ENCODE measurements around the gene VAT1.
"Not testable (repeated sequence)": the region's sequence is repeated elsewhere in the genome, so short reads cannot be mapped to it uniquely, and the experiment has no call there.

The VAT1 gene

DNA sequence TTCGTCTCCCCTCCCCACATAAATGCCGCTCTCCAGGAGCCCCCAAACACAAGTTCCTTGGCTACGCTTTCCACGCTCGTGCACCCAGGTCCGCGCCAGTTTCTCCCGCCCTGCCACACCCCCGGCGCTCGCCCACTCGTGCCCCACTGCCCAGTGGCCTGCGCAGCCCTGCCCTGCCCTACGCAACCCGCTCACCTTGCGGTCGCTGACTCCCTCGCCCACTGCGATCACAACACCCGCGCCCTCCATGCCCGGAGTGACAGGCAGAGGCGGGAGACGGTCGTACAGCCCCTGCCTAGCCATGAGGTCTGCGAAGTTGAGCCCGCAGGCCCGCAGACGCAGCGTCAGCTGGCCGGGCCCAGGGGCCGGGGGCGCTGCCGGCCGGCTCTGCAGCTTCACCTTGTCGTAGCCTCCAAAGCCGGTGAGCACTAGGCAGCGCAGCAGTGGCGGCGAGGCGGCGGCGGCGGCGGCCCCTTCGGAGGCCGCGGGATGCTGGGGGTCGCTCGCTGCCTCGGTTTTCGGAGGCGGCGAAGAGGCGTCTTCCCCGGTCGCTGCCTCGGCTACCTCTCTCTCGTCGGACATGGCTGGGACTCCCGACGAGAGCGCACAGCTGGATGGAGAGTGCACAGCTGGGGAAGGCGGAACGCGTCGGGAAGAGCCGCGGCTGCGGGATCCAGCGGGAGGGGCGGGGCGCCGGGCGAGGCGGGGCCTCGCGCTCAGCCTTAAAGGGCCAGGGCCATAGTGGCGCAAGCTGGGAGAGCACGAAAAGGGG lies at the start of gene VAT1:
Gene VAT1 (minus strand): TSS at position 645 of the 772 bp plus-strand sequence. CDS start 63 bp downstream, at position 582.
- DNase-seq, result peak; percentile 47

DNA sequence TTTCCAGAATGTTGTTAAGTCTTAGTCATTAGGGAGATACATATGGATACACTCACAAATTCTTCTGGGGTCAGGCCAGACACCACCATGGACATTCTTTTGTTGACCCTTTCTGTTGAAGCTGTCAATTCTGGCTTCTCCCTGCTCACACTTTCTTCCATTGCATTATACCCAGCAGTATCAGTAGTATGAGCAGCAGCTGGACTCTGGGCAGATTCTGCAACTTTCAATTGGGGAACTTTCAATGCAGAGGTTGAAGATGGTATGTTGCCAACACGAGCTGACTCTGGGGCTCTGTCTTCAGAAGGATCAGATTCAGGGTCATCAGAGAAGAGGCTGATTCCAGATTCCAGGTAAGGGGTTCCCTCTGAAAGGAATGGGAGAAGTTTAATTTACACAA lies 48.7 kb upstream of the VAT1 start:
- no peak for DNase-seq

DNA sequence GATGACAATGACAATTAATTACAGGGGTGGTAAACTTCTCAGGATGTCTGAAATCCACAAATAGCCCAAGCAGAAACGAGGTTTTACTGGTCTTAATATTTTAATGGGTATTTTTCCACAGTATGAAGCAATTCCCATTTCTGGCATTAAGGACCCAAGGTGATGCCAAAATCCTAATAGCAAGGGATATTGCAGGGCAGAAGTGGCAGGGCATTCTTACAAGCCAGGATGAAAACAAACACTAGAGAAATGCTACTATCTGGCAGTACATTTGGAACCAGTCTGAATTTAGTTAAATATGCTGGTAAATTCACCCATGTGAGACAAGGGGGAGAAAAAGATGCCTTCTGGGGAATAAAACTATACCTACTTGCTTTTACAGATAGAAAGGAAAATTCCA lies 48.1 kb upstream of the VAT1 start:
- no peak for DNase-seq

DNA sequence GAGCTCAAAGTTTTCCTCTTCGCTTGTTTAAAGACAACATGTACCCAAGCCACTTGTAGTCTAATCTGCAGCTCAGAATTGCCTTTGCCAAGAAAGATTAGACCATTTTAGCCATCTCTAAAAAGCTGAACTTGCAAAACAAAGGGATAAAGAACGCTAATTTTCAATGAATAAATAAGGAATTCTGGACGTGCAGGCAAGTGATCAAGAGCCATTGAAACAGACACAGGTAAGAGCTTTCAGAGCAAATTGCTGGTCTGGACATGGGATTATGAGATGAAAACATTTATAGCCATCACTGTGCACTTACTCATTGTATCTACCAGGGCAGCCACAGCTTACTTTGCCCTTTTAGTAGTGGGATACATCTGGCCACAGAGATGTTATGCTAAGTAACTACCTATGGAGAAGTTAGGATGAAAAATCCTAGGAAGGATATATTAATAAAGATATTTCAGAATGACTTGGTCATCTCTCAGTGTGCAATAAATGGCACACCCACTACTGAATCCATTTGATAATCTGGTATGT lies 47.2 kb upstream of the VAT1 start:
- no peak for DNase-seq

DNA sequence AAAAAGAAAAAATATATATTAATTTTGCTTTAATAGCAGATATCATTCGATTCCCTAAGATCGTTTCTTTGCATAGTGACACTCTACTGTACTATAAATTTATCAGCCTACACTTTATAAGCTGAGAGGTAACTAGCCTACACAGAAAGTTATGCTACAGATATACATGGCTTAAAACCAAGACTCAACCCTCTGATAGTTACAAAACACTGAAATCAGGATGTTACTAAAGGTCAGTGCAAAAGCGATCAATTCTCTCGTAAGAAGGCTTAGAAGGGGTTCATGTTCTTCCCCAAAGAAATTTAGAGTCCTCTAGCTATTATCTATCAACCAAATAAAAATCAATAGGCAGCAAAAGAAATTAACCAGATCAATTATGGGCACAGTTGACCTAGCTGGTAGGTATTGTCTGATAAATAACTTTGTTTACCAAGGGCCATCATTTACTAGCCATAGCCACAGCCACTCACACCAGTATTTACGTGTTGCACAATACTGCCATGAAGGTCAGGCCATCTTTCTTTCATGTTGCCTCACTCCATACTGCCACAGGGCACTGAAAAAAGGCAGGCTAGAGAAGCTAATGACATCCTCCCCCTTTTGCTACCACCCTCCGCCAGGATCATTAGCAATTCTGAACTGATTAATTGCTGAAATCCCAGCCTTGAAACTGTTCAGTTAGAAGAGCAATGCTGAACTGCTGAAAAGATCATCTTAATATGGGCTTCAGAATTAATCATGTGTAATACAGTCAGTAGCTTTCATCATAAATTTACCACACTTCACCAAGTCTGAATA lies 46.6 kb upstream of the VAT1 start:
- no peak for DNase-seq

DNA sequence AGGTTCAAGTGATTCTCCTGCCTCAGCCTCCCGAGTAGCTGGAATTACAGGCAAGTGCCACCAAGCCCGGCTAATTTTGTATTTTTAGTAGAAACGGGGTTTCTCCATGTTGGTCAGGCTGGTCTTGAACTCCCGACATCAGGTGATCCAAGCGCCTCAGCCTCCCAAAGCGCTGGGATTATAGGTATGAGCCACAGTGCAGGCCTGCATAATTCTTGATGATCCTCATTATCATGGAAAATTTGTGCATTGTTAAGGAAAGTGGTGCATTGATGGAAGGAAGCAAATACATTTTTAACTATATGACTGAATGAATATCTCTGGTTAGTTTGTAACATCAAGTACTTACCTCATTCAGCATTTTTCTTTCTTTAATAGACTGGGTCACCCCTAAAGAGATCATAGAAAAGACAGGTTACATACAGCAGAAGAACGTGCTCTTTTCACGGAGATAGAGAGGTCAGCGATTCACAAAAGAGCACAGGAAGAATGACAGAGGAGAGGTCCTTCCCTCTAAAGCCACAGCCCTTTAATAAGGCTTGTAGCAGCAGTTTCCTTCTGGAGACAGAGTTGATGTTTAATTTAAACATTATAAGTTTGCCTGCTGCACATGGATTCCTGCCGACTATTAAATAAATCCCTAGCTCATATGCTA lies 40.9 kb upstream of the VAT1 start:
- DNase-seq, result no peak

DNA sequence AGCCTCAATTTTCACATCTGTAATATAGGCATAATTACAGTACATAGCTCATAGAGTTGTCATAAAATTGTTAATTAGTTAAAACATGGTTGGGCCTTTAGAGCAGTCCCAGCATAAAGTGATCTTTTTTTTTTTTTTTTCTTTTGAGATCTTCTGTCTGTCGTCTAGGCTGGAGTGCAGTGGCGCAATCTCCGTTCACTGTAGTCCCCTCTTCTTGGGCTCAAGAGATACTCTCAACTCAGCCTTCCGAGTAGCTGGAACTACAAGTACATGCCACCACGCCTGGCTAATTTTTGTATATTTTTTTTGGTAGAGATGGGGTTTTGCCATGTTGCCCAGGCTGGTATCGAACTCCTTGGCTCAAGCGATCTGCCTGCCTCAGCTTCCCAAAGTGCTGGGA lies 33.9 kb upstream of the VAT1 start:
- no peak for DNase-seq

DNA sequence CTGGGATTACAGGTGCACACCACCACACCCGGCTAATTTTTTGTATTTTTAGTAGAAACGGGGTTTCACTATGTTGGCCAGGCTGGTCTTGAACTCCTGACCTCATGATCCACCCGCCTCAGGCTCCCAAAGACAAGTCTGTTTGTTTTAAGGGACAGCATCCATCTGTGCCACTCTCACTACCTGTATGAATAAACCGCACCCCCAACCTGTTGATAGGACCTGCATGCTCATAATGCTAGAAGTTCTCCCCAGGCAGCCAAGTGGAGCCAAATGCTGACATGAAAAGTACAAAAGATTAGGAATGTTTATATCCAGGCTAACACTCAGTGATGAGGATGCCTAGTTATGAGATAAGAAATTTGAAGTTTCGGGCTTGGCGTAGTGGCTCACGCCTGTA lies 30.8 kb upstream of the VAT1 start:
- not testable (repeated sequence) for DNase-seq

DNA sequence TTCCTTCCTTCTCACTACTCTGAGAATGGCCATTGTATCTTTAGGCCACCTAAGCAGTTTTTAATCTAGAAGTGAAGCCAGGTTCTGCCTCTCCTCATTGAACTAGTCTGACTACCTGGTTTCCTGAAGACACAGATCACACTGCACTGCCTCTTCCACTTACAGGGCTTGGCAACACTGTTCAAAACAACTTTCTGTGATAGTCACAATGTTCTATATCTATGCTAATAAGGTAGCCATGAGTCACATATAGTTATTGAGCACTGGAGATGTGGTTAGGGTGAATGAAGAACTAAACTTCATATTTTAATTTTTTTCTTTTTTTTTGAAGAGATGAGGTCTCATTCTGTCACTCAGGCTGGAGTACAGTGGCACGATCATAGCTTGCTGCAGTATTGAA lies 29.8 kb upstream of the VAT1 start:
- no peak for DNase-seq

DNA sequence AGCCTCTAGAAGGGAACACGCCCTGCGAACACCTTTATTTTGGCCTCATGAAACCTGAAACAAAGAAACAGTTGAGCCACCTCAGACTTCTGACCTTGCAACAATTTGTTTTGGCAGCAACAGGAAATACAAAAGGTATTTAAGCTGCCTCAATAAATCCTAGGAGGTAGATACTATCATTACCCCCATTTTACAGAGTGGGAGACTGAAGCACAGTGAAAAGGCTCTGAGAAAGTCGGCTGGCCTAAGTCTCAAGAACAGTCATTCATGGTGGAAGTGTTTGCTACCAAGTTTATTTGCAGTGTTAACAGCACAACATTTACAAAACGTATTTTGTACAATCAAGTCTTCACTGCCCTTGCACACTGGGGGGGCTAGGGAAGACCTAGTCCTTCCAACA lies 21.8 kb upstream of the VAT1 start:
- DNase-seq, result no peak

DNA sequence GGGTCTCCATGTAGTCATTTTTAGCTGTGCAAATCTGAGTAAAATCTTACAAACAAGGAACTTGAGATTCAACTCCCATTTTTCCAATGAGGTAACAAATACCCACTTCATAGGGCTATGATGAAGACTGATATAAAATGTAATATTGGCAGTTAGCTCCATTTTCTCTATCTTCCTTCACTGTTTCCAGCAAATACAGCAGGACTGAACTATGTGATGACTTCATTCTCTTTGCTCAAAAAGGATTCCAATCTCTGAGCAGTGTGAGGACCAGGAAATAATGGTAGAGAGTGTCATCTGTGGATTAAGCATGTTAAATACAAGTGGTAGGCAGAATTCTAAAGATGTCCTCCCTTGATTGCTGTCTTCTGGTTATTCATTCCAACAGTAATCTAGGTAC lies 21.1 kb upstream of the VAT1 start:
- no peak for DNase-seq

DNA sequence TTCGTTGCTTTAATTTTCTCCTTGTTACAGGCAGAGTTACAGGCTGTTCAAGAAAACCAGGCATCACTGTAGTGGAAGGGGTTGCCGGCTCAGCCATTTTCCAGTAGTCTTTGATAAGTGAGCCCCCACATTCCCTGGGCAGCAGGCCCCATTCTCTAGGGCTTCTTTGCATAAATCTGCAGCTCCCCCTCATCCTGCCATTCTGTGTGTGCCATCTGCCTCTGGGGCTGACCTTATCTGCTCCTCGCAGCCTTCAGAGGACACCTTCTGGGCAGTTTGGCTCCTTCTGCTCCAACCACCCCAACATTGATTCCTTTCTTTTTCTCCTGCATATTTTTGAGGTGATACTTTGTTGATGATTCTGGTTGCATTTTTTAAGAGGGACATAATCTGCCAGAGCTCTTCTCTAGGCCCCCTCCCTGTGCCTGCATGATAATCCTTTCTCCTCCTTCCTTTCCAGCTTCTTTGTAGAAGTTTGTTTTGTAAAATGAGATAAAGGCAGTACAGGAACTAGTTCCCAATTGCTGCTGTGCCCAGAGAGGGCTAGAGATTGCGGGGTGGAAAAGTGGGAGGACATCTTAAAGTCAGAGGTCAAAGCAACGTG lies 19.9 kb upstream of the VAT1 start:
- no peak for DNase-seq

DNA sequence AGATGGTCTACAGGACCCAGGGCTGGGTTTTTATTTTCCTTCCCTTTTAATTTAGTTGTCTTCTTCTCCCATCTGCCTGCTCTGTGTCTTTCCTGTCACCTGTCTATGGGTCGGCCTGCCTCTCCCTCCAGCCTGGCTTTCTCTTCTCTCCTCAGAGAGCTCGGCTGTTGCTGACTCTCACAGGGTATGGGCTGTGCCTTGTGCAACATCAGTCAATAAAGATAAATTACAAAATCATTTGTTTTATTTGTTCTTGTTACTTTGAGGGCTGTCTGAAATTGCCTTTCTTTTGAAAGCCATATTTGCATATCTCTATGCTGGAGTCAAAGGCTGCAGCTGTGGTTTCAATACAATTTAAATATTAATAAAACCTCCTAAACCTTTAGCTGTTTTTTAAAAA lies 18.5 kb upstream of the VAT1 start:
- no peak for DNase-seq

DNA sequence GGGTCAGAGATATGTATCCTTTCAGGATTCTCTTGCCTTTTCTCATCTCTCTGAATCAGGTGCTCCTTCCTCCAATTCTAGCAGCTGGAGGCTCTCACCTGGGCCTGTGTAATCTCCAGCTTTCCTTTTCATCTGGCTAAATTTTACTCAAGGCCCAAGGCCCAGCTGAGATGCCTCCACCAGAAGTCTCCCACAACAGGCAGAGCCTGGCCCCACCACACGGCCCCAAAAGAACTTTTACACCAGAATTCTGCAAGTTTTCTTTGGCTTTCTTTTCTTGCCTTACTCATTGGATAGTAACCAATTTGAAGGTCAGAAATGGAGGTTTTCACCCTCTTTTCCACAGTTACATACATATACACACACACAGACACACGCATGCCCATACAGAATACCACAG lies 17.5 kb upstream of the VAT1 start:
- DNase-seq, result no peak

DNA sequence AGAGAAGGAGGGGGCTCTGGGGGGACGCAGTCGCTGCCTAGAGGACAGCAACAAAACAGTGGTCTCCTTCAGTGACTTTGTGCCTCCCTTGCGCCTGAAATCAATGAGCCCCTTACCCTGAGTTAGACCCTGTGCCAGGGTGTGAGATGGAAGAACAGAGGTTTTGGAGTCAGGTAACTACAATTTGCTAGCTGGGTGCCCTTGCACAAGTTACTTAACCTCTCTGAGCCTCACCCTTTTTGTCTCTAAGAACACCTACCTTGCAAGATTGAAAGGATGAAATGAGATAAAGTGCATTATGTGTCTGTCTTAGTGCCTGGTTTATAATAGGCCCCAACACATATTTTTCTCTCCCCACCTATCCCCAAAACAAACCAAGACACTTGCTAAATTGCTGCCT lies 12.7 kb upstream of the VAT1 start:
- no peak for DNase-seq

DNA sequence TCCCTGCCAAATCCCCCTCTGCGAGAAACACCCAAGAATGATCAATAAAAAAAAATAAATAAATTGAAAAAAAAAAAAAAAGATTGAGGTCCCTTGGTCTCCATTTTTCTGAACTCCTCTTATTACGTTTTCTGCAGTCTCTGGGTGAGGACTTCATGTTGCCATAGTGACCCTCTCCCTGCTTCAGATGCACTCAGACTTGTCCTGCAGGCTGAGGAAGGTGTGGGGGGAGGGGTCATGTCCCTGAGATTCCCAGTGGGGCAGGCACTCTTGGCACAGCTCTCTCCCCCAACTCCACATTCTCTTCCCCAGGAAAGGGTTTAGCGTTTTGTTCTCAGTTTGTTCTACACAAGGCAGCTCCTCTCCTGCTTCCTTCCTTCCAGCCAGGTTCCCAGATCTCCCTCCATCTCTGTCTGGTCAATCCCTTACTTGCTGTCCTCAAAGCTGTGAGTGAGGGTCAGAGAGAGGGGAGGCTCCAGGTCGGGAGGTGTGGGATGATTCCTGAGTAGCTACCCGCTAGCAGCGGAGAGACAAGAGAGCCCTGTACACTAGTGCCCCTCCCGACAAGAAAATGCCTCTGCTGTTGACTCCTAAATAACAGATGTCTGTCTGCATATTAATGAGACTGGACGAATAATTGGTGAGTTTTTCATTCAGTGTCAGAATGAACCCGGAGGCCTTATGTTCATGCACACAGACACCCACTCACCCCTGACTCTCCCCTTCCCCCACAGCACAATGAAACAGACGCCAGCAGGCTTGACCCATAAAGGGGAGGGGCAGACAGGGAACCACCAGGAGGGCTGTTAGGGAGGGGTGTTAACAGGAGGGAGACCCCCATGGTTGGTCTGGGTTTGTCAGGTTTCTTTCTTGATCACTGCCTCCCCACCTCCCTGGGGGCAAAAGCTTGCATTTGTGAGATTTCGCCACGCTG lies 12.0 kb upstream of the VAT1 start:
- DNase-seq, result no peak

DNA sequence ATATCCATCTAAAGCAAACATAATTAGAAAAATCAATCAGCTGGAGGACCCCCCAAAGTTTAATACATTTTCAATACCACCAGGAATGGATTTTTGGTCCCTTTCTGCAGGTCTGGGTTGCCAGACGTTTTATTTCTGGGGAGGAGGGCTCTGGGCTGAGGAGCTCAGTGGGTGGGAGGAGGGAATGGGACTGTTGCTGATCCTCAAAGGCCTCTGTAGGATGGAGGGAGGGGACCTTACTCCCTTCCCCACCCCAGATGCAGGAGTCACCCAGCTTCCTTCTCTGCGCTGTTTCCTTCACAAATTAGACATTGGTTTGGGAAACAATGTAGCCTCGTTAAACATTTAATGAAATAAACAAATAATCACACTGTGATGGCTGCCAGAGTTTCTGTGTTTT lies 9.5 kb upstream of the VAT1 start:
- DNase-seq, result no peak

DNA sequence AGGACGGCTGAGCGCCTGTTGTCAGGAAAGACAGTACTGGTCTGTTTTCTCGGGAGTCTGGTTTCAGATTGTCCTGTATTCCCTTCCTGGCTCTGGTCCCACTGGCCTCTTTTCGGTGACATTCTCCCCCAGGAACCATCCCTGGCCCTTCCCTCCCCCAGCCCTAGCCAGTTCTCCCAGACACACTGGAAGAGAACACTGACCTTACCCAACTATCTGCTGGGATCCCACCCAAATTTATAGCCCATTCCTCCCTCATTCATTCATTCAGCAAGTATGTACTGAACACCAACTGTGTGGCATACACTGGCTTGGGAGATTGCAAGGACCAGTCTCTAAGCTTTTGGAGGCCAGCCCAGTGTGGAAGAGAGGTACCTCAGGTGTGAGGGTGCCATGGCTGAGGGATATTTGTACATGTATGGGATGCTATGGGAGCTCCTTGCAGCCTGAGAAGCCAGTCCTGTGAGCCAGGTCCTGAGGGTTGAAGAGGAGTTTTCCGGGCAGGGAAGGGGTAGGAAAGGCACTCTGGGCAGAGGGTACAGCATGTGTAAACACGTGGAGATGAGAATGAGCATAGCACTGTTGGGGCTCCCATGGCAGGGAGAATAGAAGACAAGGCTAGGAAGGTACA lies 8.1 kb upstream of the VAT1 start:
- DNase-seq, result no peak

DNA sequence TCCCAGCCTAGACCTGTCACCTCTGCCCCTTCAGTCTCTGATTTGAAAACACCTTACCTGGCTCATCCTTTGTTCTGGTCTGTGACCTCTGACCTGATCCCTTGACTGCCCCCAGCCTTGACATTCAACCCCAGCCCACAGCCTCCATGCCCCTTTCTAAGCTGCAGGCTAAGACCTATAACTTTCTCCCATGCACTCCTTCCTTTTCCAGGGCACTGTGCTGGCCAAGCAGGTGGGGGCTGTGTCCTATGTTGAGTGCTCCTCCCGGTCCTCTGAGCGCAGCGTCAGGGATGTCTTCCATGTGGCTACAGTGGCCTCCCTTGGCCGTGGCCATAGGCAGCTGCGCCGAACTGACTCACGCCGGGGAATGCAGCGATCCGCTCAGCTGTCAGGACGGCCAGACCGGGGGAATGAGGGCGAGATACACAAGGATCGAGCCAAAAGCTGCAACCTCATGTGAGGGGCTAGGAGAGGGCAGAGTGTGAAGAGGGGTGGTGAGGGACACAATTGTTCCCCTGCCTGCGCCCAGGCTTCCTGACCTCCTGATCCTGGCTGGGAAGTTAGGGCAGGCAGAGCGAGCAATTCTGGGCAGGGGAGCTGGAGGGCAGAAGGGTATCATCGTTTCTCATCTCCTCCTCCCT lies 6.2 kb upstream of the VAT1 start:
- DNase-seq, result no peak

DNA sequence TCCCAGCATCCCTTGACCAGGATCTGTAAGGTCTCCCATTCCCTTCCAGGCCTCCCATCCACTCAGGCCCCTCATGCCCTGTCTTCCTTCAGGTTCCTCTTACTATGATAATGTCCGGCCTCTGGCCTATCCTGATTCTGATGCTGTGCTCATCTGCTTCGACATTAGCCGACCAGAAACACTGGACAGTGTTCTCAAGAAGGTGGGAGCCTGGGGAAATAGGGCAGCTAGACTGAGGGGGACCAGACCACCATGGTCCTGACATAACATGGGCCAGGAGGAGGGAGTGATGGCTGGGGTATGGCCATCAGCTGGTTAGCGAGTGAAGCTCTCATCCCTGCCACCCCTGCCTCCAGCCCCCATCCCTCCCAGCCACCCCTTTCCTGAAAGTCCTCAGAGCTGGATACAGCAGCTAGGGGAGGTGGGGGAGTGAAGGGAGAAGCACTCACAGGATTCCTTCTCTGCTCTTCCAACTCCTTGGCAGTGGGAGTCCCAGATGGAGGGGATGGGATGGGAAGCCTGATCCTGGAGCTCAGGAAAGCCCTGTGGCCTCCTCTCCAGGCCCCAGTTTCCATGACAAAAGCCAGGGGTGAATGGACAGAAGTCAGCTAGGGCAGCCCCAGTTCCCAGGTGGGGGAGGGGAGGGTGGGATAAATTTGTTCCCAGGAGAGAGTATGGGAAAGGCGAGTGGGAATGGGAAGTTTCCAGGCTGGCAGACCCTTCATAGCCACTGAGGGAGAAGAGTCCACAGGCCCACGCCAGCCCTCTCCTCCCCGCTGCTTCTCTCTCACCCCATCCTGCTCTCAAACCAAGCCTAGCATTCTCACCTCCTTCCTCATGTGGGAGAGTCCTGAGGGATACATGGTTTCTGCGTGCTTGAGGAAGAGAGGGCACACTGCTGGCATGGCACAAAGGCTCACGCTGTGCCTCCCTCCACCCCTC lies 5.2 kb upstream of the VAT1 start:
- no peak for DNase-seq
